Heart right ventricle (tissue), 16 donors: ENCODE data around the gene C9orf78. TPM values are rescaled to one million over a fixed set of nuclear protein-coding genes. Genes with fewer than 3 reads are reported as not detected.

Experiments
- ATAC-seq, 8 donors: fragments of 200-7000 bp; cut with Tn5 transposase; one replicate each; pipeline ENCODE4 v1.9.1; 2020; ENCODE audit warnings: mild to moderate bottlenecking in 8 of 8, moderate library complexity in 8 of 8, moderate number of reproducible peaks in 1 of 8
- DNase-seq, 2 donors: peaks; one replicate each; pipeline ENCODE4 v3.0.0-alpha.2; 2020
- H3K27ac ChIP-seq, 10 donors: fragments of 200-600 bp; sonication (generic) in 2 of 10; one replicate each; pipeline versions ENCODE4 v1.5.0 to v1.8.0; 2020 to 2022; ENCODE audit warnings: mild to moderate bottlenecking in 3 of 10
- H3K27me3 ChIP-seq, 7 donors: fragments of 200-600 bp; one replicate each; pipeline ENCODE4 v1.8.0; 2021 to 2022; ENCODE audit warnings: mild to moderate bottlenecking in 2 of 7
- H3K36me3 ChIP-seq, 9 donors: fragments of 200-600 bp; sonication (generic) in 1 of 9; one replicate each; pipeline versions ENCODE4 v1.5.0 to v1.8.0; 2020 to 2022; ENCODE audit warnings: mild to moderate bottlenecking in 2 of 9
- H3K4me1 ChIP-seq, 9 donors: fragments of 200-600 bp; sonication (generic) in 1 of 9; one replicate each; pipeline versions ENCODE4 v1.5.0 to v1.8.0; 2020 to 2022; ENCODE audit warnings: mild to moderate bottlenecking in 4 of 9
- H3K4me3 ChIP-seq, 10 donors: fragments of 200-600 bp; sonication (generic) in 2 of 10; one replicate each; pipeline versions ENCODE4 v1.5.0 to v1.8.0; 2020 to 2022; ENCODE audit warnings: mild to moderate bottlenecking in 7 of 10, moderate library complexity in 2 of 10
- H3K9me3 ChIP-seq, 11 donors: fragments of 200-600 bp in 10 of 11; sonication (generic) in 2 of 11; one replicate each; pipeline versions ENCODE4 v1.5.0 to v1.8.0; 2013 to 2022; ENCODE audit warnings: mild to moderate bottlenecking in 2 of 11, control low read depth in 1 of 11, moderate library complexity in 1 of 11
- CTCF ChIP-seq, 9 donors: fragments of 200-600 bp; sonication (generic) in 2 of 9; IDR thresholded peaks; one replicate each; pipeline versions ENCODE4 v1.5.0 to v1.8.0; 2021 to 2022; ENCODE audit warnings: antibody characterized with exemption in 9 of 9, mild to moderate bottlenecking in 5 of 9, moderate library complexity in 1 of 9
- WGBS, 2 donors: extraction: QIAGEN DNeasy Blood & Tissue Kit; methylation state at CpG; one replicate each; pipeline ENCODE4 v1.1.7; 2013; ENCODE audit warnings: inconsistent platforms in 1 of 2; 5-methylcytosine and 5-hydroxymethylcytosine counted together
- intact Hi-C, 10 donors: fragments of 100-400 bp; cut with DNase I; formaldehyde crosslinking; loops; one replicate each; pipeline versions ENCODE4 v1.11.1 to v1.14.2; 2022
- polyA plus RNA-seq, 2 donors: library from polyadenylated mRNA; stranded (reverse); fragments of 200-250 nt; gene quantifications; one replicate each; pipeline ENCODE4 v1.2.3, GENCODE V29; 2013
- total RNA-seq, 10 donors: library from RNA; stranded (reverse); fragmentation: NEBNext Ultra II Directional in 3 of 10; extraction: Animal tissue kit (Norgen Biotek cat#: 25700) in 3 of 10; gene quantifications; one replicate each; pipeline versions ENCODE4 v1.2.1 to v1.2.4, GENCODE V29; 2021 to 2023
- donor health status: Arrhythmogenic right ventricular cardiomyopathy.
- donor health status: ischemic (EF 13 %, LVEDD 7.1; RV severe dilation, severe dysfunction).
- donor health status: healthy with polysubstance abuse.
- donor health status: DM: no; HTN: yes; CAD: no.
- donor health status: DM: no; HTN: no; CAD: no.
- donor health status: ischemic (EF 25% LVEDD 6.9; RV normal size, moderate dysfunction).
- donor health status: ischemic (EF 25% LVEDD 5.7; RV mildly dilated, moderate dysfunction).
- donor health status: healthy.
- donor health status: DM: yes; HTN: yes; CAD: no.
- donor health status: Ischemic cardiomyopathy.
- donor health status: ischemic (EF 35%, LVEDD 5.7; RV mildly dilated, moderate dysfunction).
- donor health status: nonischemic (EF 11% LVEDD 7.7; RV severe dilation, severe dysfunction).
- donor health status: DM: yes; HTN: yes; CAD: no.
- donor health status: PGD.
- donor health status: ischemic (EF 29% LVEDD 5.4; RV normal size, mild dysfunction).
- donor health status: nonischemic (EF 23%, LVEDD 6.1; RV moderate dilation, normal function).

Gene C9orf78
- total and polyA plus RNA-seq, 12 donors, result 25.7 to 66.2 (median 30.7) TPM

- H3K27ac ChIP-seq, result peak overlapping the region in 1 of 10 donors; percentile 15
Measured at GRCh38 chr9:129880654-129881546, 45.8 kb upstream of the C9orf78 start.

GRCh38 chr9:129879991-129880653, 45.0 kb upstream of the C9orf78 start:
- 94% methylated on average over 31 of the region's 31 CpGs for WGBS, 2 donors
- no peak for DNase-seq
- H3K27me3 ChIP-seq, result no peaks in the 10 kb centered on the region
- intact Hi-C loops, result loop anchor here in 7 of 10 donors (5.0 to 10.0 kb wide), 6 partner anchors 85 to 357 kb away; partner anchors contain the start of gene GPR107 (in 1 of the 7)
- no peak overlapping the region for H3K27ac ChIP-seq
- TF ChIP-seq CTCF (IDR thresholded peaks at IDR 0.05), result no peak
- no peak overlapping the region for H3K4me3 ChIP-seq
- H3K36me3 ChIP-seq, result peaks cover 0 to 29% (median 0%) of the 10 kb centered on the region in 9 donors
- H3K9me3 ChIP-seq, result no peaks in the 10 kb centered on the region
- no peak for ATAC-seq
- peaks cover 5 to 18% (median 15%) of the 10 kb centered on the region in 9 donors for H3K4me1 ChIP-seq

More at GRCh38 chr9:129880654-129881546, 45.8 kb upstream of the C9orf78 start:
- intact Hi-C loops, result loop anchor here in 7 of 10 donors (5.0 to 10.0 kb wide), 6 partner anchors 84 to 356 kb away; partner anchors contain the start of gene GPR107 (in 1 of the 7)
- Histone ChIP-seq H3K27me3 (no peaks in the 10 kb centered on the region), H3K9me3 (no peaks in the 10 kb centered on the region), H3K4me1 (peaks cover 5 to 25% (median 22%) of the 10 kb centered on the region in 9 donors), H3K4me3 (no peak overlapping the region), H3K36me3 (peaks cover 0 to 21% (median 0%) of the 10 kb centered on the region in 9 donors)
- 74 to 78% methylated on average over 28 of the region's 28 CpGs for WGBS, 2 donors
- DNase-seq, result no peak
- no peak for TF ChIP-seq CTCF (IDR thresholded peaks at IDR 0.05)
- ATAC-seq, result no peak

GRCh38 chr9:129879103-129879699, 44.1 kb upstream of the C9orf78 start:
- no peaks in the 10 kb centered on the region for H3K9me3 ChIP-seq
- H3K4me3 ChIP-seq, result no peak overlapping the region
- ATAC-seq, result no peak
- peaks cover 0 to 38% (median 0%) of the 10 kb centered on the region in 9 donors for H3K36me3 ChIP-seq
- H3K27me3 ChIP-seq, result no peaks in the 10 kb centered on the region
- 86 to 87% methylated on average over 17 of the region's 17 CpGs for WGBS, 2 donors
- peaks cover 5 to 8% (median 5%) of the 10 kb centered on the region in 9 donors for H3K4me1 ChIP-seq
- intact Hi-C loops, result no loop called here
- DNase-seq, result no peak
- TF ChIP-seq CTCF (IDR thresholded peaks at IDR 0.05), result no peak
- no peak overlapping the region for H3K27ac ChIP-seq

GRCh38 chr9:129878291-129878690, 43.2 kb upstream of the C9orf78 start:
- DNase-seq (no peak), ATAC-seq (no peak)
- intact Hi-C loops, result no loop called here
- H3K4me1 ChIP-seq, result no peaks in the 10 kb centered on the region
- no peak for TF ChIP-seq CTCF (IDR thresholded peaks at IDR 0.05)
- peaks cover 0 to 45% (median 0%) of the 10 kb centered on the region in 9 donors for H3K36me3 ChIP-seq
- no peaks in the 10 kb centered on the region for H3K27me3 ChIP-seq
- H3K4me3 ChIP-seq, result no peak overlapping the region
- no peak overlapping the region for H3K27ac ChIP-seq
- WGBS, 2 donors, result 95 to 97% methylated on average over 11 of the region's 11 CpGs
- no peaks in the 10 kb centered on the region for H3K9me3 ChIP-seq
